ENCODE results near the gene VANGL1.
"Not testable (repeated sequence)": the region's sequence is repeated elsewhere in the genome, so short reads cannot be mapped to it uniquely, and the experiment has no call there.

VANGL1 gene

DNA sequence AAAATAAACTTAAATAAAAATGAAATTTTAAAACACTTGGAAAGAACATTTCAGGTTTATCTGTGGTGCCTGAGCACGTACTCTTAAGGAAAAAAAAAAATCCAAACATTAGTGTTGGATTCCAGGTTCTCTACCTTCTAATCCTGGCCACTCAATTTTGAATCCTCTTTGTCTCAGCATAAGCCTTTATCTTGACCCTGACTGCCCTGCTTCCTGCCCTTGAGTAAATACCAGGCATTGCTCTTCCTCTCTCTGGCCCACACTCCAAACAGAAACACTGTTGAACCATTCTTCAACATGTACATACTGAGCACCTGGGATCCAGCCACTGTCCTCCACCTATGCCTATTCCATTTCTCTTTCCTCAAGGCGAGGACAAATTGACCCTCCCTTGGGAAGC lies 11.4 kb upstream of the VANGL1 start:
- H3K4me3 ChIP-seq (ENCODE audit: low read depth, low read length) = no peak overlapping the region
- TF ChIP-seq, protein P1, sequence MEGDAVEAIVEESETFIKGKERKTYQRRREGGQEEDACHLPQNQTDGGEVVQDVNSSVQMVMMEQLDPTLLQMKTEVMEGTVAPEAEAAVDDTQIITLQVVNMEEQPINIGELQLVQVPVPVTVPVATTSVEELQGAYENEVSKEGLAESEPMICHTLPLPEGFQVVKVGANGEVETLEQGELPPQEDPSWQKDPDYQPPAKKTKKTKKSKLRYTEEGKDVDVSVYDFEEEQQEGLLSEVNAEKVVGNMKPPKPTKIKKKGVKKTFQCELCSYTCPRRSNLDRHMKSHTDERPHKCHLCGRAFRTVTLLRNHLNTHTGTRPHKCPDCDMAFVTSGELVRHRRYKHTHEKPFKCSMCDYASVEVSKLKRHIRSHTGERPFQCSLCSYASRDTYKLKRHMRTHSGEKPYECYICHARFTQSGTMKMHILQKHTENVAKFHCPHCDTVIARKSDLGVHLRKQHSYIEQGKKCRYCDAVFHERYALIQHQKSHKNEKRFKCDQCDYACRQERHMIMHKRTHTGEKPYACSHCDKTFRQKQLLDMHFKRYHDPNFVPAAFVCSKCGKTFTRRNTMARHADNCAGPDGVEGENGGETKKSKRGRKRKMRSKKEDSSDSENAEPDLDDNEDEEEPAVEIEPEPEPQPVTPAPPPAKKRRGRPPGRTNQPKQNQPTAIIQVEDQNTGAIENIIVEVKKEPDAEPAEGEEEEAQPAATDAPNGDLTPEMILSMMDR (IDR thresholded peaks at IDR 0.05; ENCODE audit: low read depth, low read length, missing control alignments) = no peak
- in situ Hi-C loops (cut with HindIII; ENCODE audit: low sequenced_read_pairs) = no loop called here
- no peak for DNase-seq (ENCODE audit: low read depth)

DNA sequence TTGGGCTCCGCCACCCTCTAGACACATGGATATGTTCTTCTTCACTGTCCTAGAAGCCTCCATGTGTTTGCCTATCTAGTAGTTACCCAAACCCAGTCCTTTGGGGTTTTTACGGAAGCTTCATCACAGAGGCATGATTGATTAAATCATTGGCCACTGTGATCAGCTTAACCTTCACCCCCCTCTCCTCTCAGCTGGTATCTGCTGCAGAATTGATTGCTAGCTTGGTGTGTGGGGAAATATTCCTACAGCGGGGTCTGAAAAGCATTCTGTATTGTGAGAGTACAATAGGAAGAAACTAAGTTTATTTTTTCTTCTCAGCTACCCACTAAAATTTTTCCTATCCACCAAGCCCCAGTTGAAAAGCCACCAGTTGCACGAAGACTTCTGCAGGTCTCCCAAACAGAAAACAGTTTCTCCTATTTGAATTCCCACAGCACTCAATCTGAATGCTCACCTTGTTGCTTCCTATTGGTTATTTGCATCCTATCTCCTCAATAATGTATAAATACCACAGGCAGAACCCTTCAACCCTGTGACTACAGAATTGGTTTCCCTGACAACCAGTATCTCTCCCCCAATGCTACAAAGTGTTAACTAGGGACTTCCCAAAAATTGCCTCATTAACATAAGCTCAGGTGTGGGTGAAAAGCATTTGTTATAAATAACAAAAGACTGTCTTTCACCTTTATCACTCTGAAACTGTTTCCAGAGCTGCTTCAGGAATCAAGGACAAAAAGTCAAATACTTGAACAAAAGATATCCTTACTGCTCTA lies 9.3 kb upstream of the VANGL1 start:
- in situ Hi-C loops (cut with HindIII; ENCODE audit: low sequenced_read_pairs) = no loop called here
- H3K4me3 ChIP-seq (ENCODE audit: low read depth, low read length) = no peak overlapping the region
- no peak for DNase-seq (ENCODE audit: low read depth)
- TF ChIP-seq, protein P1 (IDR thresholded peaks at IDR 0.05; ENCODE audit: low read depth, low read length, missing control alignments) = no peak

DNA sequence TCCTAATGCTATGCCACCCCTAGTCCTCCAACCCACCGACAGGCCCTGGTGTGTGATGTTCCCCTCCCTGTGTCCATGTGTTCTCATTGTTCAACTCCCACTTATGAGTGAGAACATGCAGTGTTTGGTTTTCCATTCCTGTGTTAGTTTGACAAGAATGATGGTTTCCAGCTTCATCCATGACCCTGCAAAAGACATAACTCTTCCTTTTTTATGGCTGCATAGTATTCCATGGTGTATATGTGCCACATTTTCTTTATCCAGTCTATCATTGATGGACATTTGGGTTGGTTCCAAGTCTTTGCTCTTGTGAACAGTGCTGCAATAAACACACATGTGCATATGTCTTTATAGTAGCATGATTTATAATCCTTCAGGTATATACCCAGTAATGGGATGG lies 8.2 kb upstream of the VANGL1 start:
- in situ Hi-C loops (cut with HindIII; ENCODE audit: low sequenced_read_pairs); H3K4me3 ChIP-seq (ENCODE audit: low read depth, low read length); DNase-seq (ENCODE audit: low read depth): not testable (repeated sequence)

DNA sequence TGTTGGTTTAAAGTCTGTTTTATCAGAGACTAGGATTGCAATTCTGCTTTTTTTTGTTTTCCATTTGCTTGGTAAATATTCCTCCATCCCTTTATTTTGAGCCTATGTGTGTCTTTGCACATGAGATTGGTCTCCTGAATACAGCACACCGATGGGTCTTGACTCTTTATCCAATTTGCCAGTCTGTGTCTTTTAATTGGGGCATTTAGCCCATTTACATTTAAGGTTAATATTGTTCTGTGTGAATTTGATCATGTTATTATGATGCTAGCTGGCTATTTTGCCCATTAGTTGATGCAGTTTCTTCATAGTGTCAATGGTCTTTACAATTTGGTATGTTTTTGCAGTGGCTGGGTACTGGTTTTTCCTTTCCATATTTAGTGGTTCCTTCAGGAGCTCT lies 4.5 kb upstream of the VANGL1 start:
- in situ Hi-C loops (cut with HindIII; ENCODE audit: low sequenced_read_pairs) = not testable (repeated sequence)

DNA sequence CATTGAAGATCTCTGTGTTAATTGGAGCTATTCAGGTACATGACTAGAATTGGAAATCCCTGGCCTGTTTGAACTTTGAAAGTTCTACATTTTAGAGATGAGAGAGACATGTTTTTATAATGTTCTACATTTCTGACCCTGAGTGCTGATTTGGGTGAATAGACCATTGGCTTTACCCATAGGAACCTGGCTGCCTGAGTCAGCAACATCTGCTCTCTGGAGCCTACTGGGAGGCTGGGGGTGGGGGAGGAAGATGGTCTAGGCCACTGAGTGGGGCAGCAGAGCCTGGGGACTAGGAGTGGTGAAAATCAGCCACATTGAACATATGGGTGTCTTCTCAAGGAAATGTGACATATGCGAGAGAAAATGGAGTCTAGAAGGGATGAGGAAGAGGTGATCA lies 1.4 kb upstream of the VANGL1 start:
- no peak for DNase-seq (ENCODE audit: low read depth)
- in situ Hi-C loops (cut with HindIII; ENCODE audit: low sequenced_read_pairs) = no loop called here
- no peak overlapping the region for H3K4me3 ChIP-seq (ENCODE audit: low read depth, low read length)
- TF ChIP-seq, protein P1 (IDR thresholded peaks at IDR 0.05; ENCODE audit: low read depth, low read length, missing control alignments) = no peak

More for the DNA sequence above, 4.5 kb upstream of the VANGL1 start:
- DNase-seq (ENCODE audit: low read depth); H3K4me3 ChIP-seq (ENCODE audit: low read depth, low read length): not testable (repeated sequence)

DNA sequence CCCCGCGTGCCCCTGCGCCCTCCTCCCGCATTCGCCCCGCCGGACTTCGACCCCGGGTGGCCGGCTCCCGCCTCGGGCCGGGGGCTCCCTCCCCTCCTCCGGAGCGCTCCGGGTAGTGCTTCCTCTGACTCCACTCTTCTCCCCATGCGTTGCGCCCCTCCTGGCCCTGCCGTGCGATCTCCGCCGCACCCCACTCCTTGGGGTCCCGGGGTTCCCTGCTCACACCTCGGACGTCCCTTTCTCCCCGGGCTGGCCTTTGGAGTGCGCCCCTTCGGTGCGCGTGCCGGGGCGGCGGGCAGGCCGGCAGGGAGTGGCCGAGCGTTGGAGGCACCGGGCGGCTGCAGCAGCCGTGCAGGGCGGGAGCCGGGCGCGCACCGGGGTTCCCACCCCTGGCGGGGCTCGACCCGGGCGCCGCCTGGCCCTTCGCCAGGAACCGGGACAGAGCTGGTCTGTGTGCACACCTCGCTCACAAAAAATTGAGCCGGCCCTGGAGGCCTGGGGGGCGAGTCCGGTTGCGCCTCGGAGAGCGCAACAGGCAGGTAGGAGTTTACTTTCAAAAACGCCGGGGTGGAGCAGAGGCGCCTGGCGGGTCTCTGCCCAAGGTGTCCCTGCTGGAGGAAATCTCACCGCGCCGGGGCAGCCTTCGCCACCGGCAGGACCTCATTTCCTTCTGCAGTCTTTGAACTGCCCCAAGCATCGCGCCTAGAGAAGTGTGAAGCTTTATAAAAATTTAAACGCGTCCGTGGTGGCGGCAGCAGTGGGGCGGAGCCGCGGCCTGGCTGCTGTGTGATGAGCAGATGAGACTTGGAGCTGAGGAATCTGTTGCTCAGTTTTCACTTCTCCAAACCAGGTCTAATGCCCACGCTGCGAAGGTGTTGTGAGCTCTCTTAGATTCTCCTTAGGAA lies 650 bp downstream of the VANGL1 start:
- TF ChIP-seq, protein P1 (IDR thresholded peaks at IDR 0.05; ENCODE audit: low read depth, low read length, missing control alignments) = no peak
- in situ Hi-C loops (cut with HindIII; ENCODE audit: low sequenced_read_pairs) = no loop called here
- peak overlapping the region; percentile 85 for H3K4me3 ChIP-seq (ENCODE audit: low read depth, low read length)
- no peak for DNase-seq (ENCODE audit: low read depth)

DNA sequence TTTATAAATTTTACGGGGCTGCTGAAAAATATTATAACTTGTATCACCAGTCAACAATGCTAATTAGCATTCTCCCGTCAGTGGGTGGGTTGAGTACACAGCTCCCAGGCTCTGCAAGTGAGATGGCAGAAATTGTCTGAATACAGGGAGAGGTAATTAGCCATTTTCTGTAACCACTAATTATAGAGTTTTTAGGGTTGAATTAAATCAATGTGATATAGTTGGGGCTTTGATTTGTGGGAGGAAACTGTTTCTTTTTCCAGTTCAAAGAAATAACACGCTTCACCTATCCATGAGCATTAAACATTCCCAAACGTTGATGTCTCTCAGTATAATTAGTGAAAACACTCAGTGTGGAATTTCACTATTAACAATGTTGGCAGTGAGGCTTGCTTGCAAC lies 1.5 kb downstream of the VANGL1 start:
- DNase-seq (ENCODE audit: low read depth) = no peak
- TF ChIP-seq, protein P1 (IDR thresholded peaks at IDR 0.05; ENCODE audit: low read depth, low read length, missing control alignments) = no peak
- peak overlapping the region; percentile 85 for H3K4me3 ChIP-seq (ENCODE audit: low read depth, low read length)
- in situ Hi-C loops (cut with HindIII; ENCODE audit: low sequenced_read_pairs) = no loop called here
